PC-9 (cell line): Measurements from ENCODE around the gene H6PD. TPM values are rescaled to one million over a fixed set of nuclear protein-coding genes. Genes with fewer than 3 reads are reported as not detected.
A peak's percentile ranks its signal among the peaks of the same experiment; 100 is the strongest.

Experiments used
- BruUV-seq: library from RNA; stranded (reverse); fragments of 400-500 nt; replicated peaks from 2 replicates; lab custom pipeline; 2021; lab: Mats Ljungman, UMichigan
- CTCF ChIA-PET: fragments of 300-600 bp; sonication (Branson Sonifier 250); formaldehyde crosslinking; loops from one replicate; lab custom pipeline; 2022; ENCODE audit warnings: antibody characterized with exemption; lab: Charles Lee
- POLR2A ChIA-PET: fragments of 300-600 bp; sonication (Branson Sonifier 250); formaldehyde crosslinking; loops from one replicate; lab custom pipeline; 2022; ENCODE audit warnings: antibody characterized with exemption; ENCODE audit not compliant: unreplicated experiment; lab: Charles Lee
- DNase-seq, 2 experiments: peaks; one replicate each; pipeline versions ENCODE4 v3.0.0 to v3.0.0-alpha.2; 2015 to 2022; ENCODE audit warnings: mixed read lengths in 1 of 2
- H2AFZ ChIP-seq: fragments of 200-600 bp; sonication (generic); 2 replicates; pipeline ENCODE4 v1.8.1; 2017; ENCODE audit warnings: antibody characterized with exemption
- H3F3A ChIP-seq: fragments of 200-600 bp; sonication (generic); 2 replicates; pipeline ENCODE4 v1.8.1; 2017; ENCODE audit warnings: antibody characterized with exemption, mild to moderate bottlenecking, low read depth; ENCODE audit not compliant: insufficient read depth
- H3K27ac ChIP-seq: fragments of 200-600 bp; sonication (generic); 2 replicates; pipeline ENCODE4 v1.6.1; 2016; ENCODE audit warnings: mixed run types
- H3K27me3 ChIP-seq: fragments of 200-600 bp; sonication (generic); 2 replicates; pipeline ENCODE4 v1.6.1; 2016; ENCODE audit warnings: low read depth, mixed run types; ENCODE audit not compliant: insufficient read depth
- H3K36me3 ChIP-seq: fragments of 200-600 bp; sonication (generic); 2 replicates; pipeline ENCODE4 v1.6.1; 2016; ENCODE audit warnings: low read depth, mixed run types
- H3K4me1 ChIP-seq: fragments of 200-600 bp; sonication (generic); replicated peaks from 2 replicates; pipeline ENCODE4 v1.6.1; 2016; ENCODE audit warnings: mixed run types; ENCODE audit not compliant: insufficient read depth
- H3K4me2 ChIP-seq: fragments of 200-600 bp; sonication (generic); 2 replicates; pipeline ENCODE4 v1.6.1; 2017; ENCODE audit warnings: mixed run types
- H3K4me3 ChIP-seq: fragments of 200-600 bp; sonication (generic); 2 replicates; pipeline ENCODE4 v1.6.1; 2016; ENCODE audit warnings: mixed run types
- H3K79me2 ChIP-seq: fragments of 200-600 bp; sonication (generic); 2 replicates; pipeline ENCODE4 v1.6.1; 2017; ENCODE audit warnings: low read depth, mixed run types
- H3K9me2 ChIP-seq: fragments of 200-600 bp; sonication (generic); 2 replicates; pipeline ENCODE4 v1.8.1; 2017; ENCODE audit warnings: mild to moderate bottlenecking; ENCODE audit not compliant: insufficient read depth
- H3K9me3 ChIP-seq: fragments of 200-600 bp; sonication (generic); 2 replicates; pipeline ENCODE4 v1.8.1; 2016; ENCODE audit warnings: low read depth; ENCODE audit not compliant: insufficient read depth
- H4K20me1 ChIP-seq: fragments of 200-600 bp; sonication (generic); 2 replicates; pipeline ENCODE4 v1.8.1; 2017; ENCODE audit not compliant: insufficient read depth
- CTCF ChIP-seq: fragments of 200-600 bp; sonication (generic); conservative IDR thresholded peaks from 2 replicates; pipeline ENCODE4 v1.6.1; 2017; ENCODE audit warnings: mixed run types, antibody characterized with exemption, mild to moderate bottlenecking, moderate library complexity
- EZH2 ChIP-seq: fragments of 200-600 bp; sonication (generic); IDR thresholded peaks from 2 replicates; pipeline ENCODE4 v1.8.0; 2017; ENCODE audit warnings: antibody characterized with exemption, low read depth
- intact Hi-C: fragments of 100-400 bp; cut with micrococcal nuclease; formaldehyde crosslinking; loops from one replicate; pipeline ENCODE4 v1.10.0; 2022; ENCODE audit not compliant: unreplicated experiment
- total RNA-seq: library from RNA; stranded (reverse); gene quantifications from 2 replicates; pipeline ENCODE4 v1.2.3, GENCODE V29; 2021

The H6PD gene
- total RNA-seq, 1 experiment from 2014 or later = 31.1 TPM

GRCh38 chr1:9289090-9289534, 54.5 kb downstream of the H6PD start:
- Histone ChIP-seq H3K27me3 (no peaks in the 10 kb centered on the region), H3K4me2 (no peak overlapping the region), H4K20me1 (no peaks in the 10 kb centered on the region), H3K4me1 (peaks cover 26% of the 10 kb centered on the region), H3K79me2 (peaks cover 6% of the 10 kb centered on the region), H3K4me3 (no peak overlapping the region), H3K27ac (peak overlapping the region; percentile 79; the same call in 1 of the 2 replicates), H3F3A (peaks cover 16% of the 10 kb centered on the region), H3K9me3 (no peaks in the 10 kb centered on the region; the same call in 1 of the 2 replicates), H3K36me3 (no peaks in the 10 kb centered on the region), H2AFZ (no peak overlapping the region), H3K9me2 (no peaks in the 10 kb centered on the region)
- ChIA-PET POLR2A (interaction anchor here (0.6 kb wide), 1 partner anchor 295 kb away, joined by 5 read pairs; no protein-coding TSS in a partner anchor), CTCF (interaction anchor here (1.0 to 1.1 kb wide), 2 partner anchors 204 to 374 kb away, joined by 3 to 9 read pairs; no protein-coding TSS in a partner anchor)
- intact Hi-C loops = loop anchor here (1.0 to 2.0 kb wide), 3 partner anchors 166 to 284 kb away; no protein-coding TSS in a partner anchor
- peak; percentile 46 to 57 for DNase-seq
- BruUV-seq = no TSS peak
- TF ChIP-seq CTCF (peak; percentile 93), EZH2 (no peak)

GRCh38 chr1:9289711-9290485, 55.3 kb downstream of the H6PD start:
- intact Hi-C loops = loop anchor here (1.0 to 5.0 kb wide), 6 partner anchors 62 to 283 kb away; no protein-coding TSS in a partner anchor
- H3K4me1 ChIP-seq = peaks cover 30% of the 10 kb centered on the region
- no TSS peak for BruUV-seq
- peaks cover 14% of the 10 kb centered on the region for H3K79me2 ChIP-seq
- no peaks in the 10 kb centered on the region for H4K20me1 ChIP-seq
- H3K9me3 ChIP-seq = no peaks in the 10 kb centered on the region; the same call in 1 of the 2 replicates
- H3F3A ChIP-seq = peaks cover 16% of the 10 kb centered on the region
- H3K36me3 ChIP-seq = no peaks in the 10 kb centered on the region
- no peak overlapping the region for H2AFZ ChIP-seq
- peak overlapping the region; percentile 57; the same call in 1 of the 2 replicates for H3K4me2 ChIP-seq
- no peak for TF ChIP-seq CTCF
- no peak for TF ChIP-seq EZH2
- peak; percentile 56 to 87 for DNase-seq
- peak overlapping the region; percentile 79 for H3K27ac ChIP-seq
- H3K27me3 ChIP-seq = no peaks in the 10 kb centered on the region
- no peaks in the 10 kb centered on the region for H3K9me2 ChIP-seq
- POLR2A ChIA-PET = interaction anchor here (0.6 kb wide), 1 partner anchor 432 kb away, joined by 5 read pairs; no protein-coding TSS in a partner anchor
- CTCF ChIA-PET = interaction anchor here (0.7 to 1.1 kb wide), 3 partner anchors 203 to 862 kb away, joined by 3 to 9 read pairs (median 3); no protein-coding TSS in a partner anchor
- no peak overlapping the region for H3K4me3 ChIP-seq

- H2AFZ ChIP-seq = no peak overlapping the region
- peak overlapping the region; percentile 39; the same call in 1 of the 2 replicates for H3K4me3 ChIP-seq
- peak overlapping the region; percentile 38; the same call in 1 of the 2 replicates for H3K4me2 ChIP-seq
- TF ChIP-seq EZH2 = no peak
- peaks cover 34% of the 10 kb centered on the region for H3K79me2 ChIP-seq
- H3K27ac ChIP-seq = no peak overlapping the region
- H3K36me3 ChIP-seq = no peaks in the 10 kb centered on the region
- H3F3A ChIP-seq = peaks cover 16% of the 10 kb centered on the region
- H3K9me2 ChIP-seq = no peaks in the 10 kb centered on the region
- POLR2A ChIA-PET = interaction anchor here (0.7 kb wide), 1 partner anchor 338 kb away, joined by 3 read pairs; no protein-coding TSS in a partner anchor
- peaks cover 42% of the 10 kb centered on the region for H3K4me1 ChIP-seq
- CTCF ChIA-PET = interaction anchor here (0.6 kb wide), 1 partner anchor 471 kb away, joined by 4 read pairs; no protein-coding TSS in a partner anchor
- BruUV-seq = TSS peak; percentile 61
- no peaks in the 10 kb centered on the region; the same call in 1 of the 2 replicates for H3K9me3 ChIP-seq
- peak in 1 of 2 experiments; percentile 41 for DNase-seq
- H4K20me1 ChIP-seq = no peaks in the 10 kb centered on the region
- no peaks in the 10 kb centered on the region for H3K27me3 ChIP-seq
- intact Hi-C loops = loop anchor here (5.0 kb wide), 3 partner anchors 60 to 180 kb away; no protein-coding TSS in a partner anchor
These were observed 57.4 kb downstream of the H6PD start for GRCh38 chr1:9291914-9292360.
